ENCODE results near the gene CXADR.

The CXADR gene

GRCh38 chr21:17585875-17586450 is 73.1 kb downstream of the CXADR start:
- TF ChIP-seq SIN3A (IDR thresholded peaks at IDR 0.05; ENCODE audit: borderline replicate concordance, insufficient read depth, low read length) (no peak), TAF1 (IDR thresholded peaks at IDR 0.05; ENCODE audit: borderline replicate concordance, insufficient read depth, low read length) (no peak), REST (IDR thresholded peaks at IDR 0.05; ENCODE audit: insufficient read depth in 1 of 2, low read depth in 2 of 2, low read length in 2 of 2) (no peak), POLR2AphosphoS5 (IDR thresholded peaks at IDR 0.05; ENCODE audit: low read depth, low read length) (no peak)

- TF ChIP-seq REST (IDR thresholded peaks at IDR 0.05; ENCODE audit: insufficient read depth in 1 of 2, low read depth in 2 of 2, low read length in 2 of 2) (no peak), FOXP2 (optimal IDR thresholded peaks at IDR 0.05; ENCODE audit: borderline replicate concordance, extremely low read depth, extremely low read length, insufficient read depth) (no peak), SIN3A (IDR thresholded peaks at IDR 0.05; ENCODE audit: borderline replicate concordance, insufficient read depth, low read length) (no peak), POLR2AphosphoS5 (IDR thresholded peaks at IDR 0.05; ENCODE audit: low read depth, low read length) (no peak), TAF1 (IDR thresholded peaks at IDR 0.05; ENCODE audit: borderline replicate concordance, insufficient read depth, low read length) (no peak)
These were observed 77.6 kb downstream of the CXADR start for GRCh38 chr21:17590430-17590829.

GRCh38 chr21:17597680-17598079 is 84.8 kb downstream of the CXADR start:
- no peak for TF ChIP-seq FOXP2 (optimal IDR thresholded peaks at IDR 0.05; ENCODE audit: borderline replicate concordance, extremely low read depth, extremely low read length, insufficient read depth)
- TF ChIP-seq SIN3A (IDR thresholded peaks at IDR 0.05; ENCODE audit: borderline replicate concordance, insufficient read depth, low read length) = no peak
- TF ChIP-seq POLR2AphosphoS5 (IDR thresholded peaks at IDR 0.05; ENCODE audit: low read depth, low read length) = no peak

GRCh38 chr21:17598437-17598836 is 85.6 kb downstream of the CXADR start:
- TF ChIP-seq TAF1 (IDR thresholded peaks at IDR 0.05; ENCODE audit: borderline replicate concordance, insufficient read depth, low read length) = no peak
- no peak for TF ChIP-seq POLR2AphosphoS5 (IDR thresholded peaks at IDR 0.05; ENCODE audit: low read depth, low read length)
- no peak for TF ChIP-seq FOXP2 (optimal IDR thresholded peaks at IDR 0.05; ENCODE audit: borderline replicate concordance, extremely low read depth, extremely low read length, insufficient read depth)
- no peak for TF ChIP-seq REST (IDR thresholded peaks at IDR 0.05; ENCODE audit: insufficient read depth in 1 of 2, low read depth in 2 of 2, low read length in 2 of 2)
- no peak for TF ChIP-seq SIN3A (IDR thresholded peaks at IDR 0.05; ENCODE audit: borderline replicate concordance, insufficient read depth, low read length)

- no peak for TF ChIP-seq REST (IDR thresholded peaks at IDR 0.05; ENCODE audit: insufficient read depth in 1 of 2, low read depth in 2 of 2, low read length in 2 of 2)
These were observed 90.0 kb downstream of the CXADR start for GRCh38 chr21:17602874-17603273.
